Brain microvascular endothelial cell (primary cell): Measurements from ENCODE around the gene DNAJB14.

Experiments used
- DNase-seq: peaks from one replicate; pipeline ENCODE4 v3.0.0-alpha.2; 2020
- H3K27ac ChIP-seq: fragments of 250-450 bp; sonication (Bioruptor Pico); 2 replicates; pipeline ENCODE4 v1.5.1; 2020; ENCODE audit warnings: mild to moderate bottlenecking, moderate library complexity
- H3K27me3 ChIP-seq: fragments of 250-450 bp; sonication (Bioruptor Pico); replicated peaks from 2 replicates; pipeline ENCODE4 v1.5.1; 2020; ENCODE audit warnings: mild to moderate bottlenecking
- H3K36me3 ChIP-seq: fragments of 250-450 bp; sonication (Bioruptor Pico); replicated peaks from 2 replicates; pipeline ENCODE4 v1.5.1; 2020; ENCODE audit warnings: mild to moderate bottlenecking
- H3K4me3 ChIP-seq: 2 replicates; pipeline ENCODE4 v1.5.1; 2011; ENCODE audit warnings: low read depth, mild to moderate bottlenecking, control low read depth, low read length, moderate library complexity
- in situ Hi-C: cut with HindIII; loops from 2 replicates; pipeline ENCODE4 v1.10.0; 2017; ENCODE audit warnings: low sequenced_read_pairs, low pct_ligation_motif_present
- TF ChIP-seq, protein P1 (sequence below): IDR thresholded peaks from 2 replicates; pipeline ENCODE4 v1.5.1; 2011; ENCODE audit warnings: low read depth, mild to moderate bottlenecking, moderate library complexity, low read length, control low read depth, inconsistent platforms; ENCODE audit errors: missing control alignments

DNAJB14 gene

DNA sequence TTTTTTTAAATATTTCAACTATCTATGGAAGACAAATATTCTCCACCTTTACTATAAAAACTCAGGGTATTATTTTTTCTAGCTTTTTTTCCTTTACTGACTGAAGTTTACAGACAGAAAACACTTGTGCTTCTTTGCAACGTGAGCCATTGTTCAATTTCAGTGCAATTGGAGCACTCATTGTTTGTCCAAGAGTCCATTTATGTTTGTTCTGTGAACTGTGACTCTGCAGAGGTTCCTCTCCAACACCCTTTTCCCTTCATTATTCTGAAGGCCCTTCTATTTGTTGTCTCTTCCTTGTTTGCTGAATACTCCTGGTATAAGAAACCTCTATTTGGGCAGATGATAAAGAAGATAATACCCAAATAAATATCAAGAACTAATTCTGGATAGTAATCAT lies 92.4 kb downstream of the DNAJB14 start:
- TF ChIP-seq, protein P1, sequence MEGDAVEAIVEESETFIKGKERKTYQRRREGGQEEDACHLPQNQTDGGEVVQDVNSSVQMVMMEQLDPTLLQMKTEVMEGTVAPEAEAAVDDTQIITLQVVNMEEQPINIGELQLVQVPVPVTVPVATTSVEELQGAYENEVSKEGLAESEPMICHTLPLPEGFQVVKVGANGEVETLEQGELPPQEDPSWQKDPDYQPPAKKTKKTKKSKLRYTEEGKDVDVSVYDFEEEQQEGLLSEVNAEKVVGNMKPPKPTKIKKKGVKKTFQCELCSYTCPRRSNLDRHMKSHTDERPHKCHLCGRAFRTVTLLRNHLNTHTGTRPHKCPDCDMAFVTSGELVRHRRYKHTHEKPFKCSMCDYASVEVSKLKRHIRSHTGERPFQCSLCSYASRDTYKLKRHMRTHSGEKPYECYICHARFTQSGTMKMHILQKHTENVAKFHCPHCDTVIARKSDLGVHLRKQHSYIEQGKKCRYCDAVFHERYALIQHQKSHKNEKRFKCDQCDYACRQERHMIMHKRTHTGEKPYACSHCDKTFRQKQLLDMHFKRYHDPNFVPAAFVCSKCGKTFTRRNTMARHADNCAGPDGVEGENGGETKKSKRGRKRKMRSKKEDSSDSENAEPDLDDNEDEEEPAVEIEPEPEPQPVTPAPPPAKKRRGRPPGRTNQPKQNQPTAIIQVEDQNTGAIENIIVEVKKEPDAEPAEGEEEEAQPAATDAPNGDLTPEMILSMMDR: no peak

DNA sequence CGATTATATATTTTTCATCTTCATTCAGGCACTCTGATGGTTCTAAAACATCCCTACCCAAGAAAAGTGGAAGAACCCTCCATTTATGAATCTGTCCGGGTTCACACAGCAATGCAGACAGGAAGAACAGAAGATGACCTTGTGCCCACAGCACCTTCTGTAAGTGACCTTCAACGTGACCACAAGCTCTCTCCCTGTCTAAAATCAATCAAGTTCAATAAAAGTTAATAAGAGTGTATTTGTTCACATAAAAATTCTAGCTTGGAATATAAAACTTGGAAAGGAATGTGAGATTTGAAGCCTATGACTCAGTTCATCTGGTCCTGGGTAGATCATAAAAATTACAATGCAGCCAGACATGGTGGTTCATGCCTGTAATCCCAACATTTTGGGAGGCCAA lies 93.2 kb downstream of the DNAJB14 start:
- TF ChIP-seq, protein P1: no peak
- Histone ChIP-seq H3K27ac (no peak overlapping the region), H3K36me3 (no peaks in the 10 kb centered on the region)

More for the DNA sequence above, 92.4 kb downstream of the DNAJB14 start:
- no peaks in the 10 kb centered on the region for H3K27me3 ChIP-seq
- no peaks in the 10 kb centered on the region for H3K36me3 ChIP-seq
- no peak overlapping the region for H3K4me3 ChIP-seq
- in situ Hi-C loops: no loop called here
- no peak for DNase-seq
- H3K27ac ChIP-seq: no peak overlapping the region

DNA sequence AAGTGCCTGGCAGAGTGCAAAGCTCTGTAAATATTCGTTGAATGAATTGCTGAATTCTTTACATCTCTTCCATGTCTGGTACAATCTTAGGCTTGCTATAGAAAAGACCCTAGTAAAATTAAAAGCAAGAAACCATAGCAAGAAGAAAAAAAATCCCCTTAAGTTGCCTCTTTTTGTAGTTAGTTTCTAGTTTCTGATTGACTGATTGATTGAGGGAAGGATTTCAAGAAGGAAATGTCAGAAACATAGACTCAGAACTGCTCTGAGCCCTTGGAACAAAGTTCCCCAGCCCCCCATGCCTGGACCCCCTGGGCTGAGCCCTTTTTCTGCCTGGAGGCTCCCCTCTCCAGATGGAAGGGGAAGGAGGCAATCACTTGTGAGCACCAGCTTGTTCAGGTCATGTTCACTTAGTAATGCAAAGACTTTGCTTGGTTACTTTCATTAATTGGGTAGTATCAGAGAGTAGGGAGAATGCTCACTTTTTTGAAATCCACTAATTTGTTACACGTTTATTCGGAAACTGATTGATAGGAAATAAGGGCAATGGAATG lies 94.1 kb downstream of the DNAJB14 start:
- in situ Hi-C loops: no loop called here
- Histone ChIP-seq H3K36me3 (no peaks in the 10 kb centered on the region), H3K4me3 (no peak overlapping the region), H3K27ac (no peak overlapping the region), H3K27me3 (no peaks in the 10 kb centered on the region)
- TF ChIP-seq, protein P1: no peak
- DNase-seq: no peak

More for the DNA sequence above, 93.2 kb downstream of the DNAJB14 start:
- Histone ChIP-seq H3K4me3 (no peak overlapping the region), H3K27me3 (no peaks in the 10 kb centered on the region)
- in situ Hi-C loops: no loop called here
- DNase-seq: no peak

DNA sequence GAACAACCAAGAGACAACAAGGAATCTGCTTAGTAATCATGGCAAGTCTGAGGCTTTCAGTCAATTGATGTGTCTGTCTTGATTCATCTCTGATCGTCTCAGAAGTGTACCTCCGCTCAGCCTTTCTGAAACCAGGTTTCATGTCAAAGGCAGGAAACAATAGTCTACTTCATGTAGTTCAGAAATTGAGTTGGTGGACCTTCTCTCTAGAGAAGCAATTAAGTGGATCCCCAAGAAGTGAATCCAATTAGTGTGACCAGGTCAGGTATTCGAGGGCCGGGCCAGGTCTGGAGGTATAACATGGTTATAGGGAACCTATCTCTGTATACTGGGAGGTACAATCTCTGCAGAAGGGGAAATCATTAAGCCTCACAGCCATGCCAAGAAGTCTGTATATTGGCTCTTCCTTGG lies 97.8 kb downstream of the DNAJB14 start:
- Histone ChIP-seq H3K27me3 (no peaks in the 10 kb centered on the region), H3K36me3 (no peaks in the 10 kb centered on the region), H3K27ac (no peak overlapping the region), H3K4me3 (no peak overlapping the region)
- DNase-seq: no peak
- TF ChIP-seq, protein P1: no peak
- in situ Hi-C loops: no loop called here

DNA sequence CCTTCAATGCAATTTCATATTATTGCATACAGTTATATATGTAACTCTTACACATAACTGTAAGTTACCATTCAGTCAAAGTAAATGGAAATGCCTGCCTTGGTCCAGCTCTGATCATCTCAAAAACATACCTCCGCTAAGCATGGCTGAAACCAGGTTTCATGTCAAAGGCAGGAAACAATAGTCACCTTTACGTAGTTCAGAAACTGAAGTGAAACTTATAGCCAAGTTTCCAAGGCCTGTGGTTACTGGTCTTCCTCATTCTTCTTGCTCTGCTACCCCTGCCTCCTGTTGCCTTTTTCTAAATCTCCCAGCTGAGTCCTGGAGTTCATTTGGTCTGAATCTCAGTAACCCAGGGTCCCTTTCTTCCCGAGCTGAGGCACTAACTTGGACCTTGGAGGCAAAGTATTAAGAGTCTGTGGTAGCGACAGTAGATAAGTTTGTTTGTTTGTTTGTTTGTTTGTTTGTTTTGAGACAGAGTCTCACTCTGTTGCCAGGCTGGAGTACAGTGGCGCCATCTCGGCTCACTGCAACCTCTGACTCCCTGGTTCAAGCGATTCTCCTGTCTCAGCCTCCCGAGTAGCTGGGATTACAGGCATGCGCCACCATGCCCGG lies 98.9 kb downstream of the DNAJB14 start:
- in situ Hi-C loops: no loop called here
- Histone ChIP-seq H3K27ac (no peak overlapping the region), H3K27me3 (no peaks in the 10 kb centered on the region), H3K4me3 (no peak overlapping the region), H3K36me3 (no peaks in the 10 kb centered on the region)
- TF ChIP-seq, protein P1: no peak
- DNase-seq: no peak

DNA sequence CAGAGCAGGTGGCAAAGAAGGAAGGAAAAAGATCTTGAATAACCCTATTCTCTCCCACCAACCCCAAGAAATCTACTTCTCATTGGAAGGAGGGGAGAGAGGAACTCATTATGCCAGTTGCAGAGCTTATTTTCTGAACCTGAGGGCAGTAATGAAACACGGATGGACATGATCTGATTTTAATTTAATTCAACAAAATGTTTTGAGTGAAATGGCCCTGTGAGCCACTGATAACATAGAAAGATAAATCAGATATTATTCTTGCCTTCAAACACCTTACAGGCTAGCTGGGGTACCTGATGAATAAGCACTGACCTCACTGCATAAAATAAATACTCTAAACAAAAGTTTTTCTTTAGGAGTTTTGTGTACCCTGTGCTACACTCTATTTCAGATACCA lies 99.5 kb downstream of the DNAJB14 start:
- no peaks in the 10 kb centered on the region for H3K36me3 ChIP-seq
- in situ Hi-C loops: no loop called here
- no peak overlapping the region for H3K4me3 ChIP-seq
- H3K27ac ChIP-seq: no peak overlapping the region
- TF ChIP-seq, protein P1: no peak
- H3K27me3 ChIP-seq: no peaks in the 10 kb centered on the region
- DNase-seq: no peak
